H1 (cell line): Measurements from ENCODE around the gene SPATA13. TPM values are rescaled to one million over a fixed set of nuclear protein-coding genes. Genes with fewer than 3 reads are reported as not detected.

Experiments
- CTCF ChIA-PET: fragments of 300-600 bp; sonication (Branson Sonifier 250); formaldehyde crosslinking; loops from one replicate; lab custom pipeline; 2021; ENCODE audit not compliant: partially characterized antibody; lab: Charles Lee
- POLR2A ChIA-PET: fragments of 300-600 bp; sonication (Branson Sonifier 250); formaldehyde crosslinking; loops from one replicate; lab custom pipeline; 2021; ENCODE audit warnings: inconsistent platforms; ENCODE audit not compliant: partially characterized antibody; lab: Charles Lee
- DNase-seq, 2 experiments: peaks; one replicate each; pipeline versions ENCODE4 v3.0.0 to v3.0.0-alpha.2; 2010 to 2022; ENCODE audit warnings: low spot score in 2 of 2, low read depth in 1 of 2, mixed read lengths in 1 of 2
- FAIRE-seq: peaks from 2 replicates; lab custom pipeline; 2011; peaks lifted over from hg19 to GRCh38; lab: Jason Lieb, UNC
- H2AFZ ChIP-seq: 2 replicates; pipeline ENCODE4 v1.8.1; 2012; ENCODE audit warnings: low read length, inconsistent platforms
- H2AK5ac ChIP-seq: 2 replicates; pipeline ENCODE4 v1.6.1; 2013; ENCODE audit warnings: low read depth, low read length
- H2BK120ac ChIP-seq: replicated peaks from 2 replicates; pipeline ENCODE3; 2013; ENCODE audit warnings: low read depth, low read length, inconsistent platforms
- H2BK12ac ChIP-seq: 2 replicates; pipeline ENCODE4 v1.6.1; 2013; ENCODE audit warnings: low read depth, low read length
- H2BK15ac ChIP-seq: 2 replicates; pipeline ENCODE4 v1.6.1; 2013; ENCODE audit warnings: low read length
- H2BK20ac ChIP-seq: 2 replicates; pipeline ENCODE4 v1.6.1; 2013; ENCODE audit warnings: low read length
- H2BK5ac ChIP-seq: 2 replicates; pipeline ENCODE4 v1.6.1; 2013; ENCODE audit warnings: low read depth, low read length
- H3K14ac ChIP-seq: 2 replicates; pipeline ENCODE4 v1.6.1; 2013; ENCODE audit warnings: inconsistent platforms; ENCODE audit not compliant: insufficient read length
- H3K18ac ChIP-seq: 2 replicates; pipeline ENCODE4 v1.6.1; 2013; ENCODE audit warnings: low read length; ENCODE audit errors: extremely low read depth
- H3K23ac ChIP-seq: 2 replicates; pipeline ENCODE4 v1.6.1; 2013; ENCODE audit warnings: inconsistent platforms; ENCODE audit not compliant: insufficient read length
- H3K23me2 ChIP-seq: 2 replicates; pipeline ENCODE4 v1.6.1; 2013; ENCODE audit warnings: low read depth, low read length
- H3K27ac ChIP-seq: 2 replicates; pipeline ENCODE4 v1.6.1; 2011; ENCODE audit warnings: low read depth, low read length, inconsistent platforms
- H3K27me3 ChIP-seq, 4 experiments: replicated peaks in 1 of 4; 1 replicate in 1 of 4; 2 replicates in 3 of 4; pipeline versions ENCODE4 v1.6.1 to v1.8.1; 2011 to 2013; ENCODE audit warnings: low read length in 3 of 4, mild to moderate bottlenecking in 3 of 4, inconsistent platforms in 2 of 4, mixed read lengths in 2 of 4, moderate library complexity in 1 of 4; ENCODE audit not compliant: control insufficient read depth in 3 of 4, insufficient read depth in 3 of 4; ENCODE audit errors: extremely low read depth in 1 of 4
- H3K36me3 ChIP-seq, 4 experiments: 2 replicates each; pipeline versions ENCODE4 v1.6.1 to v1.8.1; 2011 to 2013; ENCODE audit warnings: mild to moderate bottlenecking in 4 of 4, low read length in 3 of 4, moderate library complexity in 2 of 4, control low read depth in 1 of 4, inconsistent platforms in 1 of 4; ENCODE audit not compliant: insufficient read depth in 4 of 4, control insufficient read depth in 2 of 4
- H3K4ac ChIP-seq: replicated peaks from 2 replicates; pipeline ENCODE3; 2013; ENCODE audit warnings: low read length, low read depth, mixed read lengths, inconsistent platforms; ENCODE audit not compliant: insufficient read length
- H3K4me1 ChIP-seq, 4 experiments: replicated peaks in 1 of 4; 1 replicate in 1 of 4; 2 replicates in 3 of 4; pipeline versions ENCODE4 v1.6.1 to v1.8.1; 2011 to 2013; ENCODE audit warnings: low read length in 3 of 4, inconsistent platforms in 2 of 4, mixed read lengths in 1 of 4; ENCODE audit not compliant: insufficient read depth in 4 of 4, control insufficient read depth in 3 of 4
- H3K4me2 ChIP-seq, 2 experiments: 2 replicates each; pipeline versions ENCODE4 v1.6.1 to v1.8.1; 2011 to 2013; ENCODE audit warnings: low read depth in 2 of 2, low read length in 2 of 2, control low read depth in 1 of 2, inconsistent platforms in 1 of 2, mild to moderate bottlenecking in 1 of 2; ENCODE audit not compliant: insufficient read depth in 1 of 2
- H3K4me3 ChIP-seq, 4 experiments: fragments of 200-600, 300-600 bp in 1 of 4; sonication (generic), shearing (Covaris generic), sonication (Bioruptor Twin) in 1 of 4; 2 replicates each; pipeline versions ENCODE4 v1.5.1 to v1.8.1; 2011 to 2016; ENCODE audit warnings: low read length in 4 of 4, low read depth in 3 of 4, control low read depth in 2 of 4, inconsistent platforms in 2 of 4, mild to moderate bottlenecking in 2 of 4, mixed read lengths in 1 of 4, moderate library complexity in 1 of 4; ENCODE audit not compliant: insufficient read depth in 2 of 4; ENCODE audit errors: extremely low read depth in 1 of 4
- H3K56ac ChIP-seq: replicated peaks from 2 replicates; pipeline ENCODE3; 2013; ENCODE audit warnings: low read depth, mild to moderate bottlenecking, mixed read lengths, low read length, inconsistent platforms; ENCODE audit not compliant: insufficient read length
- H3K79me1 ChIP-seq: 2 replicates; pipeline ENCODE4 v1.6.1; 2013; ENCODE audit warnings: low read depth, low read length, control low read depth
- H3K79me2 ChIP-seq, 2 experiments: 2 replicates each; pipeline versions ENCODE4 v1.6.1 to v1.8.1; 2012 to 2013; ENCODE audit warnings: low read length in 2 of 2, mild to moderate bottlenecking in 2 of 2, inconsistent platforms in 1 of 2; ENCODE audit not compliant: insufficient read depth in 2 of 2, control insufficient read depth in 1 of 2
- H3K9ac ChIP-seq, 4 experiments: replicated peaks in 1 of 4; 1 replicate in 1 of 4; 2 replicates in 3 of 4; pipeline versions ENCODE4 v1.6.1 to v1.8.1; 2011 to 2013; ENCODE audit warnings: low read depth in 3 of 4, low read length in 3 of 4, control low read depth in 2 of 4, mild to moderate bottlenecking in 2 of 4, moderate library complexity in 2 of 4, inconsistent platforms in 1 of 4; ENCODE audit errors: extremely low read depth in 1 of 4
- H3K9me3 ChIP-seq, 2 experiments: 2 replicates each; pipeline versions ENCODE4 v1.6.1 to v1.8.1; 2012 to 2013; ENCODE audit warnings: mild to moderate bottlenecking in 2 of 2, moderate library complexity in 2 of 2, control low read depth in 1 of 2, inconsistent platforms in 1 of 2, low read depth in 1 of 2, low read length in 1 of 2, mixed read lengths in 1 of 2; ENCODE audit not compliant: insufficient read depth in 2 of 2
- H4K20me1 ChIP-seq, 2 experiments: replicated peaks in 1 of 2; 2 replicates each; pipeline versions ENCODE3 to v1.8.1; 2011 to 2013; ENCODE audit warnings: inconsistent platforms in 2 of 2, low read length in 2 of 2, mild to moderate bottlenecking in 1 of 2; ENCODE audit not compliant: insufficient read depth in 2 of 2, control insufficient read depth in 1 of 2
- H4K5ac ChIP-seq: 2 replicates; pipeline ENCODE4 v1.6.1; 2013; ENCODE audit warnings: low read length, low read depth, mixed read lengths, inconsistent platforms; ENCODE audit not compliant: insufficient read length
- H4K8ac ChIP-seq: 2 replicates; pipeline ENCODE4 v1.8.0; 2013; ENCODE audit warnings: mild to moderate bottlenecking, moderate library complexity, low read length, inconsistent platforms; ENCODE audit not compliant: insufficient read depth; ENCODE audit errors: extremely low read depth
- H4K91ac ChIP-seq: replicated peaks from 2 replicates; pipeline ENCODE3; 2013; ENCODE audit warnings: low read length, mixed read lengths, inconsistent platforms; ENCODE audit not compliant: insufficient read length
- ASH2L ChIP-seq: fragments of 200-600, 300-600 bp; sonication (generic); IDR thresholded peaks from one replicate; pipeline ENCODE4 v1.7.1; 2017; ENCODE audit warnings: low read length
- KDM5A ChIP-seq: fragments of 200-600 bp; IDR thresholded peaks from 2 replicates; pipeline ENCODE4 v1.7.1; 2012; ENCODE audit warnings: mild to moderate bottlenecking, low read length, inconsistent platforms, mixed read lengths
- RFX5 ChIP-seq: IDR thresholded peaks from 2 replicates; pipeline ENCODE4 v1.6.1; 2011; ENCODE audit warnings: low read depth, low read length, improper control_type of control experiment, borderline replicate concordance
- RNF2 ChIP-seq: fragments of 200-900, 300-1000 bp; sonication (generic); IDR thresholded peaks from 2 replicates; pipeline ENCODE4 v1.7.1; 2016; ENCODE audit warnings: borderline replicate concordance, low read depth, mild to moderate bottlenecking, antibody characterized with exemption, low read length; ENCODE audit not compliant: poor library complexity, severe bottlenecking; ENCODE audit errors: missing control alignments
- TEAD4 ChIP-seq: IDR thresholded peaks from 2 replicates; pipeline ENCODE4 v1.6.1; 2012; ENCODE audit warnings: low read depth, low read length, inconsistent platforms, mixed read lengths
- USF2 ChIP-seq: IDR thresholded peaks from 2 replicates; pipeline ENCODE4 v1.6.1; 2011; ENCODE audit warnings: low read length, improper control_type of control experiment
- WGBS, 2 experiments: shearing (Covaris generic) in 1 of 2; methylation state at CpG; one replicate each; pipeline versions ENCODE4 v1.1.6 to v1.1.7; 2013 to 2015; ENCODE audit warnings: low lambda C conversion rate in 2 of 2, mixed read lengths in 2 of 2, inconsistent platforms in 1 of 2, low coverage in 1 of 2, missing lambda C conversion rate in 1 of 2; ENCODE audit not compliant: insufficient replicate concordance in 2 of 2, insufficient coverage in 1 of 2, insufficient read length in 1 of 2; ENCODE audit errors: extremely low coverage in 1 of 2, missing lambda C conversion rate in 1 of 2; 5-methylcytosine and 5-hydroxymethylcytosine counted together
- polyA plus RNA-seq, 7 experiments: library from polyadenylated mRNA; depleted of rRNA in 3 of 7; stranded (reverse) in 5 of 7; unstranded in 2 of 7; fragments of >200 nt in 5 of 7; fragments of 200-250 nt in 2 of 7; gene quantifications; 1 replicate in 5 of 7; 2 replicates in 1 of 7; 4 replicates in 1 of 7; pipeline versions ENCODE4 v1.2.1 to v1.2.3, GENCODE V29; 2011 to 2013; ENCODE audit warnings: missing spikeins in 2 of 7, mixed read lengths in 2 of 7
- total RNA-seq: library from RNA; stranded (reverse); fragmentation: NEBNext Ultra II Directional; extraction: Animal tissue kit (Norgen Biotek cat#: 25700); gene quantifications from 2 replicates; pipeline ENCODE4 v1.2.1, GENCODE V29; 2021
- TF ChIP-seq, protein P1 (sequence below), 3 experiments: IDR thresholded peaks; 1 replicate in 2 of 3; 2 replicates in 1 of 3; pipeline versions ENCODE4 v1.5.1 to v1.6.1; 2011; ENCODE audit warnings: low read length in 3 of 3, mild to moderate bottlenecking in 3 of 3, inconsistent platforms in 2 of 3, low read depth in 1 of 3, moderate library complexity in 1 of 3; ENCODE audit not compliant: insufficient read depth in 1 of 3; ENCODE audit errors: control extremely low read depth in 1 of 3
- TF ChIP-seq, protein P2 (sequence below): IDR thresholded peaks from 2 replicates; pipeline ENCODE4 v1.6.1; 2012; ENCODE audit warnings: inconsistent platforms

Gene SPATA13
- total and polyA plus RNA-seq, 2 of the 8 experiments (the other 6 are each of a cell fraction or from before 2014, with no cell fraction given) = 12.6 to 30.9 TPM

DNA sequence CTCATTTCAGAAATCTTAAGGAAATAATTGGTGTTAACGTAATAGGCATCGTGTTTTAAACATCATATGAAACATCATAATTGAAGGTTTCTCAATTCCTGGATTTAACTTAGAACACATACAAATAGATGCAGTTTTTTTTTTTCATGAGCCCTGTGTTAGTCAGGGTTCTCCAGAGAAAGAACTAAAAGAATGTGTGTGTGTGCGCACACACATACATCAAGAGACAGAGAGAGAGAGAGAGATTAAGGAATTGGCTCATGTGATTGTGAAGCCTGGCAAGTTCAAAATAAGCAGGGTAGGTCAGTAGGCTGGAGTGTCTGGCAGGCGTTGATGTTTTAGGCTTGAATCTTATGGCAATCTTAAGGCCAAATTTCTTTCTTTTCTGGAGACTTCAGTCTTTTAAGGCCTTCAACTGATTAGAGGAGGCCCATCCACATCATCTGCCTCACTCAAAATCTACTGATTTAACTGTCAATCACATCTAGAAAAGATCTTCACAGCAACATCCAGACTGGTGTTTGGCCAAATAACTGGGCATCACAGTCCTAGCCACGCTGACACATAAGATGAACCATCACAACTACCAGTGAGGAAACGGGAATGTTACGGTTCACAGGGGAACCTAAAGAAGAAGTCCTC is 25.2 kb downstream of the SPATA13 start:
- H3K4me2 ChIP-seq = no peak overlapping the region
- H3K27ac ChIP-seq = no peak overlapping the region
- no peaks in the 10 kb centered on the region for H3K36me3 ChIP-seq
- CTCF ChIA-PET = no interaction called here
- no peak overlapping the region for H2BK15ac ChIP-seq
- no peak overlapping the region for H3K23ac ChIP-seq
- H2BK20ac ChIP-seq = no peak overlapping the region
- no peak overlapping the region for H3K14ac ChIP-seq
- no peak overlapping the region for H3K9ac ChIP-seq
- peaks cover 7% of the 10 kb centered on the region for H3K79me1 ChIP-seq
- H3K4me1 ChIP-seq = peaks cover 0 to 6% (median 1%) of the 10 kb centered on the region in 4 experiments; a peak in 2 of 7 replicates
- no peaks in the 10 kb centered on the region for H3K23me2 ChIP-seq
- no peak overlapping the region for H3K4ac ChIP-seq
- DNase-seq (no peak), FAIRE-seq (no peak)
- H4K8ac ChIP-seq = no peak overlapping the region
- peaks cover 0 to 1% of the 10 kb centered on the region in 2 experiments for H4K20me1 ChIP-seq
- no peak overlapping the region for H2BK120ac ChIP-seq
- no peak overlapping the region for H3K18ac ChIP-seq
- no peak overlapping the region for H4K91ac ChIP-seq
- no peak overlapping the region for H3K56ac ChIP-seq
- no peak overlapping the region for H2AFZ ChIP-seq
- H3K9me3 ChIP-seq = peaks cover 0 to 2% of the 10 kb centered on the region in 2 experiments; a peak in 1 of 4 replicates
- no peak overlapping the region for H2BK12ac ChIP-seq
- no peak overlapping the region for H2AK5ac ChIP-seq
- no peaks in the 10 kb centered on the region for H3K27me3 ChIP-seq
- no peak overlapping the region for H3K4me3 ChIP-seq
- H4K5ac ChIP-seq = no peak overlapping the region
- POLR2A ChIA-PET = interaction anchor here (2.5 kb wide), 1 partner anchor 25 kb away, joined by 8 read pairs; the partner anchor contains the start of gene SPATA13
- no peak overlapping the region for H2BK5ac ChIP-seq
- H3K79me2 ChIP-seq = peaks cover 0 to 37% of the 10 kb centered on the region in 2 experiments; a peak in 2 of 4 replicates
- 91% methylated on average over 7 of the region's 7 CpGs; no CpG with 5 or more reads in 1 of the 2 experiments for WGBS, 2 experiments
- TF ChIP-seq KDM5A (no peak), USF2 (no peak), TEAD4 (no peak), RNF2 (no peak), ASH2L (no peak), RFX5 (no peak)
- TF ChIP-seq, protein P1, sequence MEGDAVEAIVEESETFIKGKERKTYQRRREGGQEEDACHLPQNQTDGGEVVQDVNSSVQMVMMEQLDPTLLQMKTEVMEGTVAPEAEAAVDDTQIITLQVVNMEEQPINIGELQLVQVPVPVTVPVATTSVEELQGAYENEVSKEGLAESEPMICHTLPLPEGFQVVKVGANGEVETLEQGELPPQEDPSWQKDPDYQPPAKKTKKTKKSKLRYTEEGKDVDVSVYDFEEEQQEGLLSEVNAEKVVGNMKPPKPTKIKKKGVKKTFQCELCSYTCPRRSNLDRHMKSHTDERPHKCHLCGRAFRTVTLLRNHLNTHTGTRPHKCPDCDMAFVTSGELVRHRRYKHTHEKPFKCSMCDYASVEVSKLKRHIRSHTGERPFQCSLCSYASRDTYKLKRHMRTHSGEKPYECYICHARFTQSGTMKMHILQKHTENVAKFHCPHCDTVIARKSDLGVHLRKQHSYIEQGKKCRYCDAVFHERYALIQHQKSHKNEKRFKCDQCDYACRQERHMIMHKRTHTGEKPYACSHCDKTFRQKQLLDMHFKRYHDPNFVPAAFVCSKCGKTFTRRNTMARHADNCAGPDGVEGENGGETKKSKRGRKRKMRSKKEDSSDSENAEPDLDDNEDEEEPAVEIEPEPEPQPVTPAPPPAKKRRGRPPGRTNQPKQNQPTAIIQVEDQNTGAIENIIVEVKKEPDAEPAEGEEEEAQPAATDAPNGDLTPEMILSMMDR (IDR thresholded peaks at IDR 0.05; ENCODE audit: control extremely low read depth in 1 of 3, insufficient read depth in 1 of 3, low read depth in 1 of 3, low read length in 3 of 3) = no peak
- TF ChIP-seq, protein P2, sequence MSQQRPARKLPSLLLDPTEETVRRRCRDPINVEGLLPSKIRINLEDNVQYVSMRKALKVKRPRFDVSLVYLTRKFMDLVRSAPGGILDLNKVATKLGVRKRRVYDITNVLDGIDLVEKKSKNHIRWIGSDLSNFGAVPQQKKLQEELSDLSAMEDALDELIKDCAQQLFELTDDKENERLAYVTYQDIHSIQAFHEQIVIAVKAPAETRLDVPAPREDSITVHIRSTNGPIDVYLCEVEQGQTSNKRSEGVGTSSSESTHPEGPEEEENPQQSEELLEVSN = no peak
